HepG2 (cell line): ENCODE data around the gene CSDE1. TPM values are rescaled to one million over a fixed set of nuclear protein-coding genes. Genes with fewer than 3 reads are reported as not detected.

Source experiments
- CBX5 ChIP-seq: sonication (generic); formaldehyde crosslinking; IDR thresholded peaks from 2 replicates; pipeline ENCODE4 v1.4.0; 2020; ENCODE audit warnings: missing genetic modification reagents, borderline replicate concordance
- E2F5 ChIP-seq: sonication (generic); formaldehyde crosslinking; conservative IDR thresholded peaks from 2 replicates; pipeline ENCODE4 v1.4.0; 2020; ENCODE audit warnings: missing genetic modification reagents
- GATA4 ChIP-seq: sonication (generic); IDR thresholded peaks from 2 replicates; pipeline ENCODE4 v1.6.1; 2016; ENCODE audit warnings: antibody characterized with exemption, low read depth, borderline replicate concordance
- GTF3A ChIP-seq: sonication (generic); formaldehyde crosslinking; conservative IDR thresholded peaks from 2 replicates; pipeline ENCODE4 v1.4.0; 2020; ENCODE audit warnings: mild to moderate bottlenecking, missing genetic modification reagents
- HNF4A ChIP-seq: sonication (generic); formaldehyde crosslinking; IDR thresholded peaks from 2 replicates; pipeline ENCODE4 v1.4.0; 2020; ENCODE audit warnings: missing genetic modification reagents
- HNRNPLL ChIP-seq: fragments of 200-400 bp; formaldehyde crosslinking; IDR thresholded peaks from 2 replicates; pipeline ENCODE4 v1.6.1; 2017; ENCODE audit warnings: mild to moderate bottlenecking, low read depth, low read length; ENCODE audit not compliant: poor library complexity, severe bottlenecking
- KDM5A ChIP-seq: fragments of 200-600 bp; sonication (generic); IDR thresholded peaks from 2 replicates; pipeline ENCODE4 v1.7.0; 2018; ENCODE audit warnings: antibody characterized with exemption, mild to moderate bottlenecking, low read length, borderline replicate concordance
- KLF13 ChIP-seq: sonication (generic); formaldehyde crosslinking; IDR thresholded peaks from 2 replicates; pipeline ENCODE4 v1.4.0; 2020; ENCODE audit warnings: mild to moderate bottlenecking, missing genetic modification reagents
- KLF16 ChIP-seq, 2 experiments: sonication (generic) in 1 of 2; formaldehyde crosslinking in 1 of 2; IDR thresholded peaks; 2 replicates each; pipeline versions ENCODE4 v1.6.1 to v1.8.0; 2016 to 2023; ENCODE audit warnings: missing genetic modification reagents in 2 of 2, missing compliant biosample characterization in 1 of 2
- LRRFIP1 ChIP-seq: sonication (generic); formaldehyde crosslinking; conservative IDR thresholded peaks from 2 replicates; pipeline ENCODE4 v1.4.0; 2020; ENCODE audit warnings: missing genetic modification reagents
- PCBP1 ChIP-seq: fragments of 200-400 bp; formaldehyde crosslinking; IDR thresholded peaks from 2 replicates; pipeline ENCODE4 v1.6.1; 2017; ENCODE audit warnings: mild to moderate bottlenecking, low read depth, low read length, borderline replicate concordance
- POLR2G ChIP-seq: fragments of 200-400 bp; formaldehyde crosslinking; IDR thresholded peaks from 2 replicates; pipeline ENCODE4 v1.6.1; 2018; ENCODE audit warnings: mild to moderate bottlenecking, low read depth, low read length, moderate library complexity
- SIN3B ChIP-seq: fragments of 150-350 bp; IDR thresholded peaks from 2 replicates; pipeline ENCODE4 v1.6.1; 2014; ENCODE audit warnings: low read length
- SOX6 ChIP-seq, 2 experiments: fragments of 450-650 bp in 1 of 2; sonication (generic) in 1 of 2; formaldehyde crosslinking in 1 of 2; IDR thresholded peaks; 2 replicates each; pipeline versions ENCODE4 v1.4.0 to v1.6.1; 2017 to 2020; ENCODE audit warnings: antibody characterized with exemption in 1 of 2, mild to moderate bottlenecking in 1 of 2, missing genetic modification reagents in 1 of 2
- SP1 ChIP-seq, 2 experiments: fragments of 450-650 bp in 1 of 2; sonication (generic) in 1 of 2; formaldehyde crosslinking in 1 of 2; IDR thresholded peaks; 2 replicates each; pipeline versions ENCODE4 v1.4.0 to v1.6.1; 2016 to 2020; ENCODE audit warnings: missing genetic modification reagents in 1 of 2
- ZBTB7B ChIP-seq: sonication (generic); formaldehyde crosslinking; IDR thresholded peaks from 2 replicates; pipeline ENCODE4 v1.4.0; 2020; ENCODE audit warnings: missing genetic modification reagents
- ZMAT5 ChIP-seq: sonication (generic); formaldehyde crosslinking; IDR thresholded peaks from 2 replicates; pipeline ENCODE4 v1.5.0; 2020; ENCODE audit warnings: mild to moderate bottlenecking, low read depth, missing genetic modification reagents, borderline replicate concordance
- ZNF430 ChIP-seq: sonication (generic); formaldehyde crosslinking; IDR thresholded peaks from 2 replicates; pipeline ENCODE4 v1.9.0; 2021; ENCODE audit warnings: mild to moderate bottlenecking, missing genetic modification reagents
- ZNF580 ChIP-seq: IDR thresholded peaks from 2 replicates; pipeline ENCODE4 v1.6.1; 2016; ENCODE audit warnings: low read depth, borderline replicate concordance
- polyA plus RNA-seq, 8 experiments: library from polyadenylated mRNA; depleted of rRNA in 3 of 8; stranded (reverse) in 7 of 8; unstranded in 1 of 8; fragments of >200 nt; fragmentation: Illumina TruSeq in 4 of 8; extraction: Trizol in 4 of 8; gene quantifications; 2 replicates each; pipeline versions ENCODE4 v1.2.1 to v1.2.3, GENCODE V29; 2011 to 2016; ENCODE audit warnings: low read depth in 4 of 8, missing spikeins in 1 of 8, mixed read lengths in 1 of 8; ENCODE audit not compliant: insufficient read depth in 1 of 8
- total RNA-seq, 5 experiments: library from RNA; depleted of rRNA; stranded (reverse); fragments of >200 nt; fragmentation: Illumina TruSeq; extraction: Trizol; gene quantifications; 2 replicates each; pipeline ENCODE4 v1.2.3, GENCODE V29; 2016; ENCODE audit warnings: low read depth in 1 of 5
- TF ChIP-seq, protein P1 (sequence below): sonication (generic); formaldehyde crosslinking; IDR thresholded peaks from 2 replicates; pipeline ENCODE4 v1.4.0; 2020; ENCODE audit warnings: mild to moderate bottlenecking, missing genetic modification reagents
- TF ChIP-seq, protein P2 (sequence below): conservative IDR thresholded peaks from 2 replicates; pipeline ENCODE4 v1.6.1; 2018; ENCODE audit warnings: missing genetic modification reagents

The CSDE1 gene
- total and polyA plus RNA-seq, 2 of the 13 experiments (the other 11 are each of a cell fraction or from before 2014, with no cell fraction given): 150 to 313 TPM

GRCh38 chr1:114780344-114781226 is 22.8 kb upstream of the CSDE1 start, which contains the start of gene SIKE1 (continued):
- TF ChIP-seq ZMAT5 (no peak), LRRFIP1 (CRISPR knock-in tag) (no peak), SOX6 (IDR thresholded peaks at IDR 0.05) (no peak), SOX6 (CRISPR knock-in tag; IDR thresholded peaks at IDR 0.05) (peak; percentile 67; the same call in 1 of the 2 replicates), E2F5 (CRISPR knock-in tag) (no peak), KDM5A (0 out of 2 replicates have a peak, but pooled peaks have one; percentile 36), KLF13 (CRISPR knock-in tag) (no peak), KLF16 (CRISPR knock-in tag; IDR thresholded peaks at IDR 0.05) (peak in 1 of 2 experiments; percentile 85; a peak in 2 of 4 replicates), GATA4 (peak; percentile 81), SIN3B (no peak), PCBP1 (no peak), HNF4A (CRISPR knock-in tag) (peak; percentile 53), ZNF580 (CRISPR knock-in tag) (peak; percentile 76), POLR2G (peak; percentile 98), CBX5 (peak; percentile 92; the same call in 1 of the 2 replicates), ZBTB7B (CRISPR knock-in tag) (no peak), SP1 (IDR thresholded peaks at IDR 0.05) (no peak), SP1 (CRISPR knock-in tag; IDR thresholded peaks at IDR 0.05) (no peak), GTF3A (CRISPR knock-in tag) (0 out of 2 replicates have a peak, but pooled peaks have one; percentile 85), ZNF430 (CRISPR knock-in tag) (no peak), HNRNPLL (peak; percentile 73)
- TF ChIP-seq, protein P1, sequence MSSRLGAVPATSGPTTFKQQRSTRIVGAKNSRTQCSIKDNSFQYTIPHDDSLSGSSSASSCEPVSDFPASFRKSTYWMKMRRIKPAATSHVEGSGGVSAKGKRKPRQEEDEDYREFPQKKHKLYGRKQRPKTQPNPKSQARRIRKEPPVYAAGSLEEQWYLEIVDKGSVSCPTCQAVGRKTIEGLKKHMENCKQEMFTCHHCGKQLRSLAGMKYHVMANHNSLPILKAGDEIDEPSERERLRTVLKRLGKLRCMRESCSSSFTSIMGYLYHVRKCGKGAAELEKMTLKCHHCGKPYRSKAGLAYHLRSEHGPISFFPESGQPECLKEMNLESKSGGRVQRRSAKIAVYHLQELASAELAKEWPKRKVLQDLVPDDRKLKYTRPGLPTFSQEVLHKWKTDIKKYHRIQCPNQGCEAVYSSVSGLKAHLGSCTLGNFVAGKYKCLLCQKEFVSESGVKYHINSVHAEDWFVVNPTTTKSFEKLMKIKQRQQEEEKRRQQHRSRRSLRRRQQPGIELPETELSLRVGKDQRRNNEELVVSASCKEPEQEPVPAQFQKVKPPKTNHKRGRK: no peak
- TF ChIP-seq, protein P2, sequence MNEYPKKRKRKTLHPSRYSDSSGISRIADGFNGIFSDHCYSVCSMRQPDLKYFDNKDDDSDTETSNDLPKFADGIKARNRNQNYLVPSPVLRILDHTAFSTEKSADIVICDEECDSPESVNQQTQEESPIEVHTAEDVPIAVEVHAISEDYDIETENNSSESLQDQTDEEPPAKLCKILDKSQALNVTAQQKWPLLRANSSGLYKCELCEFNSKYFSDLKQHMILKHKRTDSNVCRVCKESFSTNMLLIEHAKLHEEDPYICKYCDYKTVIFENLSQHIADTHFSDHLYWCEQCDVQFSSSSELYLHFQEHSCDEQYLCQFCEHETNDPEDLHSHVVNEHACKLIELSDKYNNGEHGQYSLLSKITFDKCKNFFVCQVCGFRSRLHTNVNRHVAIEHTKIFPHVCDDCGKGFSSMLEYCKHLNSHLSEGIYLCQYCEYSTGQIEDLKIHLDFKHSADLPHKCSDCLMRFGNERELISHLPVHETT: 0 out of 2 replicates have a peak, but pooled peaks have one; percentile 46
